HepG2 (cell line): ENCODE measurements around the gene VPS13D. TPM values are rescaled to one million over a fixed set of nuclear protein-coding genes. Genes with fewer than 3 reads are reported as not detected.

ENCODE experiments used
- GFI1 ChIP-seq: sonication (generic); formaldehyde crosslinking; IDR thresholded peaks from 2 replicates; pipeline ENCODE4 v1.5.0; 2020; ENCODE audit warnings: missing genetic modification reagents, mild to moderate bottlenecking, borderline replicate concordance
- KLF15 ChIP-seq: sonication (generic); formaldehyde crosslinking; IDR thresholded peaks from 2 replicates; pipeline ENCODE4 v1.8.1; 2023; ENCODE audit warnings: borderline replicate concordance, mild to moderate bottlenecking, inconsistent platforms, missing genetic modification reagents, mixed read lengths
- U2AF2 ChIP-seq: fragments of 200-400 bp; formaldehyde crosslinking; IDR thresholded peaks from 2 replicates; pipeline ENCODE4 v1.6.1; 2017; ENCODE audit warnings: low read depth, mild to moderate bottlenecking, low read length
- ZNF264 ChIP-seq: sonication (generic); formaldehyde crosslinking; IDR thresholded peaks from 2 replicates; pipeline ENCODE4 v1.4.0; 2020; ENCODE audit warnings: missing genetic modification reagents
- ZNF749 ChIP-seq: sonication (generic); formaldehyde crosslinking; IDR thresholded peaks from 2 replicates; pipeline ENCODE4 v1.8.0; 2022; ENCODE audit warnings: mild to moderate bottlenecking, missing genetic modification reagents, moderate library complexity, borderline replicate concordance
- polyA plus RNA-seq, 8 experiments: library from polyadenylated mRNA; depleted of rRNA in 3 of 8; stranded (reverse) in 7 of 8; unstranded in 1 of 8; fragments of >200 nt; fragmentation: Illumina TruSeq in 4 of 8; extraction: Trizol in 4 of 8; gene quantifications; 2 replicates each; pipeline versions ENCODE4 v1.2.1 to v1.2.3, GENCODE V29; 2011 to 2016; ENCODE audit warnings: low read depth in 4 of 8, missing spikeins in 1 of 8, mixed read lengths in 1 of 8; ENCODE audit not compliant: insufficient read depth in 1 of 8
- total RNA-seq, 5 experiments: library from RNA; depleted of rRNA; stranded (reverse); fragments of >200 nt; fragmentation: Illumina TruSeq; extraction: Trizol; gene quantifications; 2 replicates each; pipeline ENCODE4 v1.2.3, GENCODE V29; 2016; ENCODE audit warnings: low read depth in 1 of 5
- TF ChIP-seq, protein P1 (sequence below): sonication (generic); formaldehyde crosslinking; IDR thresholded peaks from 2 replicates; pipeline ENCODE4 v1.5.0; 2020; ENCODE audit warnings: mild to moderate bottlenecking, missing genetic modification reagents
- TF ChIP-seq, protein P2 (sequence below): sonication (generic); formaldehyde crosslinking; IDR thresholded peaks from 2 replicates; pipeline ENCODE4; 2020; ENCODE audit warnings: missing genetic modification reagents, mild to moderate bottlenecking, borderline replicate concordance
- TF ChIP-seq, protein P3 (sequence below): sonication (generic); formaldehyde crosslinking; IDR thresholded peaks from 2 replicates; pipeline ENCODE4 v1.5.0; 2020; ENCODE audit warnings: missing genetic modification reagents
- TF ChIP-seq, protein P4 (sequence below): sonication (generic); formaldehyde crosslinking; IDR thresholded peaks from 2 replicates; pipeline ENCODE4 v1.5.0; 2020; ENCODE audit warnings: missing genetic modification reagents
- TF ChIP-seq, protein P5 (sequence below): fragments of 450-650 bp; IDR thresholded peaks from 2 replicates; pipeline ENCODE4 v1.6.1; 2016
- TF ChIP-seq, protein P6 (sequence below): sonication (generic); formaldehyde crosslinking; IDR thresholded peaks from 2 replicates; pipeline ENCODE4 v1.4.0; 2020; ENCODE audit warnings: missing genetic modification reagents, borderline replicate concordance

VPS13D gene
- total and polyA plus RNA-seq, 2 of the 13 experiments (the other 11 are each of a cell fraction or from before 2014, with no cell fraction given): 8.6 to 13.9 TPM

DNA sequence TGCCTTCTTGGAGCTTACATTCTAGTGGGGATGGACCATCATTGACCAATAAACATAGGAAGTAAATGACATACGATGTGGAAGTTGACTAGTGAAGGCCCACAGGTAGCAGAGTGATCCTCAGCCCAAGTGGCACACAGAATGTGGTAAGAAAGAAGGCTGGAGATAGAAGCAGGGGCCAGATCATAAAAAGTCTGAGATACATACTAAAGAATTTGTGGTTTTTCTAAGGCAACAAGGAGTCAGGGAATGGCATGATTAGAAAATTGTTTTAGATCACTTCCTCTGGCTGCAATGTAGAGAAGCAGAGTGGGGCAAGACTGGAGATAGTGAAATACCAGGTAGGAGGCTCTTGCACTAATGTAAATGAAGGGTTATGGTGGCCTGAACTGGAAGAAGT lies 154.0 kb downstream of the VPS13D start (continued):
- TF ChIP-seq, protein P1, sequence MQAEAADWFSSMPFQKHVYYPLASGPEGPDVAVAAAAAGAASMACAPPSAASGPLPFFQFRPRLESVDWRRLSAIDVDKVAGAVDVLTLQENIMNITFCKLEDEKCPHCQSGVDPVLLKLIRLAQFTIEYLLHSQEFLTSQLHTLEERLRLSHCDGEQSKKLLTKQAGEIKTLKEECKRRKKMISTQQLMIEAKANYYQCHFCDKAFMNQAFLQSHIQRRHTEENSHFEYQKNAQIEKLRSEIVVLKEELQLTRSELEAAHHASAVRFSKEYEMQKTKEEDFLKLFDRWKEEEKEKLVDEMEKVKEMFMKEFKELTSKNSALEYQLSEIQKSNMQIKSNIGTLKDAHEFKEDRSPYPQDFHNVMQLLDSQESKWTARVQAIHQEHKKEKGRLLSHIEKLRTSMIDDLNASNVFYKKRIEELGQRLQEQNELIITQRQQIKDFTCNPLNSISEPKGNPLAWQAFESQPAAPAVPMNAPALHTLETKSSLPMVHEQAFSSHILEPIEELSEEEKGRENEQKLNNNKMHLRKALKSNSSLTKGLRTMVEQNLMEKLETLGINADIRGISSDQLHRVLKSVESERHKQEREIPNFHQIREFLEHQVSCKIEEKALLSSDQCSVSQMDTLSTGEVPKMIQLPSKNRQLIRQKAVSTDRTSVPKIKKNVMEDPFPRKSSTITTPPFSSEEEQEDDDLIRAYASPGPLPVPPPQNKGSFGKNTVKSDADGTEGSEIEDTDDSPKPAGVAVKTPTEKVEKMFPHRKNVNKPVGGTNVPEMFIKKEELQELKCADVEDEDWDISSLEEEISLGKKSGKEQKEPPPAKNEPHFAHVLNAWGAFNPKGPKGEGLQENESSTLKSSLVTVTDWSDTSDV (CRISPR knock-in tag): no peak
- TF ChIP-seq ZNF264 (no peak), U2AF2 (no peak), GFI1 (CRISPR knock-in tag) (no peak), KLF15 (no peak), ZNF749 (CRISPR knock-in tag) (no peak)
- TF ChIP-seq, protein P2, sequence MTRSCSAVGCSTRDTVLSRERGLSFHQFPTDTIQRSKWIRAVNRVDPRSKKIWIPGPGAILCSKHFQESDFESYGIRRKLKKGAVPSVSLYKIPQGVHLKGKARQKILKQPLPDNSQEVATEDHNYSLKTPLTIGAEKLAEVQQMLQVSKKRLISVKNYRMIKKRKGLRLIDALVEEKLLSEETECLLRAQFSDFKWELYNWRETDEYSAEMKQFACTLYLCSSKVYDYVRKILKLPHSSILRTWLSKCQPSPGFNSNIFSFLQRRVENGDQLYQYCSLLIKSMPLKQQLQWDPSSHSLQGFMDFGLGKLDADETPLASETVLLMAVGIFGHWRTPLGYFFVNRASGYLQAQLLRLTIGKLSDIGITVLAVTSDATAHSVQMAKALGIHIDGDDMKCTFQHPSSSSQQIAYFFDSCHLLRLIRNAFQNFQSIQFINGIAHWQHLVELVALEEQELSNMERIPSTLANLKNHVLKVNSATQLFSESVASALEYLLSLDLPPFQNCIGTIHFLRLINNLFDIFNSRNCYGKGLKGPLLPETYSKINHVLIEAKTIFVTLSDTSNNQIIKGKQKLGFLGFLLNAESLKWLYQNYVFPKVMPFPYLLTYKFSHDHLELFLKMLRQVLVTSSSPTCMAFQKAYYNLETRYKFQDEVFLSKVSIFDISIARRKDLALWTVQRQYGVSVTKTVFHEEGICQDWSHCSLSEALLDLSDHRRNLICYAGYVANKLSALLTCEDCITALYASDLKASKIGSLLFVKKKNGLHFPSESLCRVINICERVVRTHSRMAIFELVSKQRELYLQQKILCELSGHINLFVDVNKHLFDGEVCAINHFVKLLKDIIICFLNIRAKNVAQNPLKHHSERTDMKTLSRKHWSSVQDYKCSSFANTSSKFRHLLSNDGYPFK (CRISPR knock-in tag): no peak
- TF ChIP-seq, protein P3, sequence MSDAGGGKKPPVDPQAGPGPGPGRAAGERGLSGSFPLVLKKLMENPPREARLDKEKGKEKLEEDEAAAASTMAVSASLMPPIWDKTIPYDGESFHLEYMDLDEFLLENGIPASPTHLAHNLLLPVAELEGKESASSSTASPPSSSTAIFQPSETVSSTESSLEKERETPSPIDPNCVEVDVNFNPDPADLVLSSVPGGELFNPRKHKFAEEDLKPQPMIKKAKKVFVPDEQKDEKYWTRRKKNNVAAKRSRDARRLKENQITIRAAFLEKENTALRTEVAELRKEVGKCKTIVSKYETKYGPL (CRISPR knock-in tag): no peak
- TF ChIP-seq, protein P4, sequence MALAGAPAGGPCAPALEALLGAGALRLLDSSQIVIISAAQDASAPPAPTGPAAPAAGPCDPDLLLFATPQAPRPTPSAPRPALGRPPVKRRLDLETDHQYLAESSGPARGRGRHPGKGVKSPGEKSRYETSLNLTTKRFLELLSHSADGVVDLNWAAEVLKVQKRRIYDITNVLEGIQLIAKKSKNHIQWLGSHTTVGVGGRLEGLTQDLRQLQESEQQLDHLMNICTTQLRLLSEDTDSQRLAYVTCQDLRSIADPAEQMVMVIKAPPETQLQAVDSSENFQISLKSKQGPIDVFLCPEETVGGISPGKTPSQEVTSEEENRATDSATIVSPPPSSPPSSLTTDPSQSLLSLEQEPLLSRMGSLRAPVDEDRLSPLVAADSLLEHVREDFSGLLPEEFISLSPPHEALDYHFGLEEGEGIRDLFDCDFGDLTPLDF (CRISPR knock-in tag): no peak
- TF ChIP-seq, protein P5, sequence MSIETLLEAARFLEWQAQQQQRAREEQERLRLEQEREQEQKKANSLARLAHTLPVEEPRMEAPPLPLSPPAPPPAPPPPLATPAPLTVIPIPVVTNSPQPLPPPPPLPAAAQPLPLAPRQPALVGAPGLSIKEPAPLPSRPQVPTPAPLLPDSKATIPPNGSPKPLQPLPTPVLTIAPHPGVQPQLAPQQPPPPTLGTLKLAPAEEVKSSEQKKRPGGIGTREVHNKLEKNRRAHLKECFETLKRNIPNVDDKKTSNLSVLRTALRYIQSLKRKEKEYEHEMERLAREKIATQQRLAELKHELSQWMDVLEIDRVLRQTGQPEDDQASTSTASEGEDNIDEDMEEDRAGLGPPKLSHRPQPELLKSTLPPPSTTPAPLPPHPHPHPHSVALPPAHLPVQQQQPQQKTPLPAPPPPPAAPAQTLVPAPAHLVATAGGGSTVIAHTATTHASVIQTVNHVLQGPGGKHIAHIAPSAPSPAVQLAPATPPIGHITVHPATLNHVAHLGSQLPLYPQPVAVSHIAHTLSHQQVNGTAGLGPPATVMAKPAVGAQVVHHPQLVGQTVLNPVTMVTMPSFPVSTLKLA: no peak
- TF ChIP-seq, protein P6, sequence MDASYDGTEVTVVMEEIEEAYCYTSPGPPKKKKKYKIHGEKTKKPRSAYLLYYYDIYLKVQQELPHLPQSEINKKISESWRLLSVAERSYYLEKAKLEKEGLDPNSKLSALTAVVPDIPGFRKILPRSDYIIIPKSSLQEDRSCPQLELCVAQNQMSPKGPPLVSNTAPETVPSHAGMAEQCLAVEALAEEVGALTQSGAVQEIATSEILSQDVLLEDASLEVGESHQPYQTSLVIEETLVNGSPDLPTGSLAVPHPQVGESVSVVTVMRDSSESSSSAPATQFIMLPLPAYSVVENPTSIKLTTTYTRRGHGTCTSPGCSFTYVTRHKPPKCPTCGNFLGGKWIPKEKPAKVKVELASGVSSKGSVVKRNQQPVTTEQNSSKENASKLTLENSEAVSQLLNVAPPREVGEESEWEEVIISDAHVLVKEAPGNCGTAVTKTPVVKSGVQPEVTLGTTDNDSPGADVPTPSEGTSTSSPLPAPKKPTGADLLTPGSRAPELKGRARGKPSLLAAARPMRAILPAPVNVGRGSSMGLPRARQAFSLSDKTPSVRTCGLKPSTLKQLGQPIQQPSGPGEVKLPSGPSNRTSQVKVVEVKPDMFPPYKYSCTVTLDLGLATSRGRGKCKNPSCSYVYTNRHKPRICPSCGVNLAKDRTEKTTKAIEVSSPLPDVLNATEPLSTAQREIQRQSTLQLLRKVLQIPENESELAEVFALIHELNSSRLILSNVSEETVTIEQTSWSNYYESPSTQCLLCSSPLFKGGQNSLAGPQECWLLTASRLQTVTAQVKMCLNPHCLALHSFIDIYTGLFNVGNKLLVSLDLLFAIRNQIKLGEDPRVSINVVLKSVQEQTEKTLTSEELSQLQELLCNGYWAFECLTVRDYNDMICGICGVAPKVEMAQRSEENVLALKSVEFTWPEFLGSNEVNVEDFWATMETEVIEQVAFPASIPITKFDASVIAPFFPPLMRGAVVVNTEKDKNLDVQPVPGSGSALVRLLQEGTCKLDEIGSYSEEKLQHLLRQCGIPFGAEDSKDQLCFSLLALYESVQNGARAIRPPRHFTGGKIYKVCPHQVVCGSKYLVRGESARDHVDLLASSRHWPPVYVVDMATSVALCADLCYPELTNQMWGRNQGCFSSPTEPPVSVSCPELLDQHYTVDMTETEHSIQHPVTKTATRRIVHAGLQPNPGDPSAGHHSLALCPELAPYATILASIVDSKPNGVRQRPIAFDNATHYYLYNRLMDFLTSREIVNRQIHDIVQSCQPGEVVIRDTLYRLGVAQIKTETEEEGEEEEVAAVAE (CRISPR knock-in tag): no peak
